BLaER1 (cell line): ENCODE results near the gene PTPN14.

Experiments used
- H3K27ac ChIP-seq: shearing (Covaris generic); formaldehyde crosslinking; 2 replicates; pipeline ENCODE4 v1.8.1; 2022
- H3K27me3 ChIP-seq: shearing (Covaris generic); formaldehyde crosslinking; 2 replicates; pipeline ENCODE4 v1.8.1; 2022
- H3K36me3 ChIP-seq: shearing (Covaris generic); formaldehyde crosslinking; 2 replicates; pipeline ENCODE4 v1.8.1; 2022
- H3K4me1 ChIP-seq: shearing (Covaris generic); formaldehyde crosslinking; 2 replicates; pipeline ENCODE4 v1.8.1; 2022
- H3K4me2 ChIP-seq: shearing (Covaris generic); formaldehyde crosslinking; 2 replicates; pipeline ENCODE4 v1.8.1; 2022
- H3K4me3 ChIP-seq: shearing (Covaris generic); formaldehyde crosslinking; 2 replicates; pipeline ENCODE4 v1.8.1; 2022
- H3K9ac ChIP-seq: shearing (Covaris generic); formaldehyde crosslinking; 2 replicates; pipeline ENCODE4 v1.8.1; 2022
- H3K9me3 ChIP-seq: shearing (Covaris generic); formaldehyde crosslinking; 2 replicates; pipeline ENCODE4 v1.8.1; 2022
- H4K20me1 ChIP-seq: shearing (Covaris generic); formaldehyde crosslinking; 2 replicates; pipeline ENCODE4 v1.8.1; 2022
- Cebpa-rat ChIP-seq: shearing (Covaris generic); IDR thresholded peaks from 2 replicates; pipeline ENCODE4 v1.8.1; 2022

Gene PTPN14

DNA sequence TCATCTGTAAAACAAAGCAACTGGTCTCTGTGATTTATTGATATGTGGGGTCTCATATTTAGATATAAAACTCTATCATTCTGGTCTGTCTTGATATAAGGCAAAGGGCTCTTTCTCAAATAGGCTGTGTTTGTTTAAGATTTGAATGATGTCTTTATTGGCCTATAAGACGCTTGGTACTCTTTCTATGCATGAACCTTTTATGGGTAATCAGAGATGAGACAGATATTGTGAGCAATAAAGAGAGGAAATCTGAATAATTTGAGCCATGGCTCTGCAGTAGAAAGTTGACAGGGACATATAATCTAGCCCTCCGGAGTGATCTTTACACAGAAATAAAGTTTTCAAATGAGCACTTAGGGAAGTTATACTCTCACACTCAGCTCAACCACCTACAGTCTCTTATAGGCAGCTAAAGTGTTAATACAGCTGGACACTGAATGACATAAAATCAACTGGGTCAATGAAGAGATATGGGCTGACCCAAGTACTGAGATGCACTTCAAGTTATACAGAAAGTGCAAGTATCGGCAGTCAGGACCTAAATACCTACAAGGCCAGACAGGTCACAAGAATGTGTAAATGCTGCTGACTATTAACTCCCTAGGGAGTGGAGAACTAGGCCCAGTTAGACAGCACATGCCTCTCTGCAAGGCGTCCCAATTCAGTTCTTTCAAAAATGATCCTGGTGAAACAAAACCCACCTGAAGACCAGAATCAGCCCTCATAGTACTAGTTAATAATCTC lies 111.0 kb downstream of the PTPN14 start:
- H3K4me3 ChIP-seq, result no peak overlapping the region
- peaks cover 17% of the 10 kb centered on the region for H3K4me1 ChIP-seq
- no peaks in the 10 kb centered on the region for H3K27me3 ChIP-seq
- no peaks in the 10 kb centered on the region for H3K9me3 ChIP-seq
- H3K9ac ChIP-seq, result no peak overlapping the region
- no peak overlapping the region for H3K27ac ChIP-seq
- no peaks in the 10 kb centered on the region for H3K36me3 ChIP-seq
- TF ChIP-seq Cebpa-rat, result no peak
- H4K20me1 ChIP-seq, result no peaks in the 10 kb centered on the region
- peak overlapping the region; percentile 22 for H3K4me2 ChIP-seq

DNA sequence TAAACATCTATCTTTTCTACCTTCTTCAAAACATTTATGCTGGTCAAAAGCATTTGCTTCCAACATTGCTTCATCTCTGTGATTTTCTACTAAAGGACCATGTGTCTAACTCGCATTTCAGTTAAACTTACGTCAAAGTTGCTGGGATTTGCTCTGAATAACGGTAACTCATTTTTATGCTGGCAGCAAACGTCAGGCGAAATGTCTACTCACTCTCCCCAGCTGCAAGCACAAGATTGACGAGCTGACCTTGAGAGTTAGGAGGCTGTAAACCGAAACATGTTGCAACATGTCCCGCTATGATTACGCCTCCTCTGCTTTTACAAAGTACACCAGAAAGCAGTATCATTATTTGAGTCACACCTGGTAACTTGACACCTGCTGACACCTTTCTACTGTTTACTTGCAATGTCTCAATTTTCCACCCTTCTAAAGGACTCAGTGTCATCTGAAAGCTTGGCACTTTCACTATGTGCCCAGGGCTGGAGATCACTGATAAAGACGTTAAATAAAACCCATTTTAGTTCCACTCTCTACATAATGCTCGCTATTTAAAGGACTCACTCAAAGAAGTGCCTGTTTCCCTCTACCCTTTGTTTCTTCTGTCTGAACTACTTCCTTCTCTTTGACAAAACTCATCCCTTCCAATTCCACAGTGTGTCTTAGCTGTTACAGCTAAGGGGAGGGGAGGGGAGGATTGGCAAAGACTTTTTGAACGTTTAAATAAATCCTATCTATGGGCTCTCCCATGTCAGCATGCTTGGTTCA lies 111.9 kb downstream of the PTPN14 start:
- no peak overlapping the region; the same call in 1 of the 2 replicates for H3K4me2 ChIP-seq
- H3K9ac ChIP-seq, result no peak overlapping the region
- H3K27ac ChIP-seq, result no peak overlapping the region
- peaks cover 17% of the 10 kb centered on the region for H3K4me1 ChIP-seq
- no peak for TF ChIP-seq Cebpa-rat
- no peak overlapping the region for H3K4me3 ChIP-seq
- H3K36me3 ChIP-seq, result no peaks in the 10 kb centered on the region
- H3K9me3 ChIP-seq, result no peaks in the 10 kb centered on the region
- no peaks in the 10 kb centered on the region for H4K20me1 ChIP-seq
- H3K27me3 ChIP-seq, result no peaks in the 10 kb centered on the region

DNA sequence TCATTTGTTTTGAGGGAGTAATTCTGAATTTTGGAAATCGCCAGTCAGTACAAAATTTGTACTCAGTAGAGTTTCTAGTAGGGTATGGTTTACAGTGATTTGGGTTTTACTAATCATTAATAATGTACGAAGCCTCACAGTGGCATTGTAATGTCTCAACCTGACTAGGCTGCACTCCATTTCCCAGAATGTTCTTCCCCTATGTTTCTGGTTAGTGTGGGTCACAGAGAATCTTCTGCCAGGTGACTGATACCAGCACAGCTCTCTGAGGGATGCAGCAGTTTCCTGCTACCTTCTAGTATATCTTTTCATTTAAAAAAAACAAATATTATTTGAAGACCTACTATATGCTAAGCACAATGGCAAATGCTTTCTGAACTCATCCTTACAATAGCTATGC lies 112.9 kb downstream of the PTPN14 start:
- no peaks in the 10 kb centered on the region for H3K27me3 ChIP-seq
- TF ChIP-seq Cebpa-rat, result no peak
- H3K9me3 ChIP-seq, result no peaks in the 10 kb centered on the region
- peaks cover 17% of the 10 kb centered on the region for H3K4me1 ChIP-seq
- no peaks in the 10 kb centered on the region for H3K36me3 ChIP-seq
- H3K9ac ChIP-seq, result no peak overlapping the region
- H4K20me1 ChIP-seq, result no peaks in the 10 kb centered on the region
- no peak overlapping the region for H3K27ac ChIP-seq
- H3K4me3 ChIP-seq, result no peak overlapping the region
- H3K4me2 ChIP-seq, result no peak overlapping the region

DNA sequence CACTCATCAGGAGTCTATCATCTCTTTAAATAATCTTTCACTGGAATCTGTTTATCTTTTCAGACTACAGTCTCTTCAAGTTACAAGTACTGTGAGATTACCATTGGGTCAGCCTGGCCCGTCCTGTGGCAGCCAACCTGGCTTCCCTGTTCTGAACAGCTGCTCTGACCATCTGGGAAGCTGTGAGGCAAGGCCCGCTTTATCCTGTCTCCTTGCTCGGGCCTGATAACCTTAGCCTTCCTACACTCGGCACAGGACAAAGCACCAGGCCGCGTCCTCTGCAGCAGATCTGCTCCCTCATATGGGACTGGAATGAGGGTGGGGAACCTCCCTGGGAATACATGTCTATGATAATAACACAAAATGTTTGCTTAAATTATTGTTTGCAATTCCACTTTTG lies 113.3 kb downstream of the PTPN14 start:
- Histone ChIP-seq H3K9ac (no peak overlapping the region), H3K27me3 (no peaks in the 10 kb centered on the region), H3K4me2 (no peak overlapping the region), H4K20me1 (no peaks in the 10 kb centered on the region), H3K27ac (no peak overlapping the region), H3K9me3 (no peaks in the 10 kb centered on the region), H3K4me1 (peaks cover 17% of the 10 kb centered on the region), H3K4me3 (no peak overlapping the region), H3K36me3 (no peaks in the 10 kb centered on the region)
- no peak for TF ChIP-seq Cebpa-rat

DNA sequence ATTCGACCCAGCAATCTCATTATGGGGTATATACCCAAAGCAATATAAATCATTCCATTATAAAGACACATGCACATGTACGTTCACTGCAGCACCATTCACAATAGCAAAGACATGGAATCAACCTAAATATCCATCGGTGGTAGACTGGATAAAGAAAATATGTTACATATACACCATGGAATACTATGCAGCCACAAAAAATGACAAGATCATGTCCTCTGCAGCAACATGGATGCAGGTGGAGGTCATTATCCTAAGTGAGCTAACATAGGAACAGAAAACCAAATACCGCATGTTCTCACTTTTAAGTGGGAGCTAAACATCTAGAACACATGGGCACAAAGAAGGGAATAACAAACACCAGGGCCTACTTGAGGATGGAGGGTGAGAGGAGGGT lies 115.5 kb downstream of the PTPN14 start:
- no peak overlapping the region for H3K4me2 ChIP-seq
- H3K4me1 ChIP-seq, result peaks cover 11% of the 10 kb centered on the region
- no peak overlapping the region for H3K9ac ChIP-seq
- no peaks in the 10 kb centered on the region for H3K36me3 ChIP-seq
- no peaks in the 10 kb centered on the region for H3K27me3 ChIP-seq
- H3K27ac ChIP-seq, result no peak overlapping the region
- no peak for TF ChIP-seq Cebpa-rat
- no peaks in the 10 kb centered on the region for H4K20me1 ChIP-seq
- H3K4me3 ChIP-seq, result no peak overlapping the region
- no peaks in the 10 kb centered on the region for H3K9me3 ChIP-seq

DNA sequence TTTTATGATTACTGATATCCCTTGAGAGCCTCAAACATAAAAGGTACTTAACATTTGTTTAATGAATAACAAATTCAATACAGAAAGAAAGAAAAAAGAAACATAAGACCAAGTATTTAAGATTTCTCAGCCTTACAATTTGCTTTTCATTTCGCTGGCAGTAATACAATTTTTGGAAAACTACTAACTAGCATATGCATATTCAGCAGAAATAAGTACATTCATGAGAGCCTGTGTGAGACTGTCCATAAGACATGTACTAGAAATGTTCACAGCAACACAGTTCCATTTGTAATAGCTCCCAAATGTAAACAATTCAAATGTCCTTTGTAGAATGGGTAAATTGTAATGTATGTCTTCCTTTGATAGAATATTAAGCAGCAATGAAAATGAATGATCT lies 119.2 kb downstream of the PTPN14 start:
- Histone ChIP-seq H3K4me3 (no peak overlapping the region), H3K27ac (no peak overlapping the region), H3K9me3 (no peaks in the 10 kb centered on the region), H4K20me1 (no peaks in the 10 kb centered on the region), H3K27me3 (no peaks in the 10 kb centered on the region), H3K4me2 (no peak overlapping the region), H3K4me1 (peaks cover 18% of the 10 kb centered on the region), H3K9ac (no peak overlapping the region), H3K36me3 (no peaks in the 10 kb centered on the region)
- no peak for TF ChIP-seq Cebpa-rat

DNA sequence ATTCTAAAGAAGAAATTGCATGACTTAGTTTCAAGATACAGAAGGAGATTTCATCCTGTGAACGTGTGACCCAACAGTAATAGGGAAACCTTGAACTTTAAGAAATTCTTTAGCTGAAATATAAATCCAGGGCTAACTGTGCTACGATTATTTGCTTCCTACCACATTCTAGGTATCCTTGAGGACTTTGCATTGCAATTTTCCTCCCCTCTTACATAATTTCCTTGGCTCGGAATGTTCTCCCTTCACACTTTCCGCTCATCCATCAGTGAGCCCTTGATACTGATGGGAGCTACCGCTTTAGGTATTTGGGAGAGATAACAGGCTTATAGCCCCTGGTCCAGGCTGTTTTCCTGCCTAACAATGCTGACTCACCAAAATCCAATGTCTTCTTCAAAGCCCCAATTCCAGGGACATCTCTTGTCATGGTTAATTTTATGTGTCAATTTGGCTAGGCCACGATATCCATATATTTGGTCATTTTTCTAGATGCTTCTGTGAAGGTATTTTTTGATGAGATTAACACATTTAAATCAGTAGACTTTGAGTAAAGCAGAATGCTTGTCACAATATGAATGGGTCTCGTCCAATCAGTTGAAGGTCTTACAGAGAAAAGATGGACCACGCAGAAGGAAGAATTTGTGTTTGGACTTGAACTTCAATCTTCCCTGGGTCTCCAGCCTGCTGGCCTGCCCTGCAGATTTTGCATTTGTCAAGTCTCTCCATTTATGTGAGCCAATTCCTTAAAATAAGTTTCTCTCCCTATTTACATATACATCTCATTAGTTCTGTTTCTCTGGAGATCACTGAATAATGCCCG lies 121.2 kb downstream of the PTPN14 start:
- H3K9me3 ChIP-seq, result no peaks in the 10 kb centered on the region
- no peak overlapping the region for H3K4me2 ChIP-seq
- H3K4me3 ChIP-seq, result no peak overlapping the region
- no peak overlapping the region for H3K27ac ChIP-seq
- H3K36me3 ChIP-seq, result no peaks in the 10 kb centered on the region
- no peak for TF ChIP-seq Cebpa-rat
- H3K4me1 ChIP-seq, result peaks cover 36% of the 10 kb centered on the region
- no peak overlapping the region for H3K9ac ChIP-seq
- H3K27me3 ChIP-seq, result no peaks in the 10 kb centered on the region
- H4K20me1 ChIP-seq, result no peaks in the 10 kb centered on the region

DNA sequence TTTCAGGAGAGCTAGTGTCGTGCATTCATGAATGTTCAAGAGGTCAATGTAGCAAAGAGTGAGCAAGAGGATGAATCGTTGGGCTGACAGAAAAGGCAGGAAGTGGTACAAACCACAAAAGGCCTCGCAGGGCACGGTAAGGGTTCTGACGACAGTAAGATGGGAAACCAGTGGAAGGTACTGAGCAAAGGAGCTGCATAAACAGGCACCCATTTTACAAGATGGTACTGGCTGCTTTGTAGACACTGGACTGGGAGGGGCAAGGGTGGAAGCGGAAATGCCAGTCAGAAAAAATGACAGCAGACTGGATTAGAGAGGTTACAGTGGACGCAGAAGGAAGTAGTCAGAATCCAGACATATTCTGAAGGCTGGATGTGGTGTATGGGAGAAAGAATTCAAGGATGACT lies 123.5 kb downstream of the PTPN14 start:
- H3K4me2 ChIP-seq, result peak overlapping the region; percentile 65
- H3K9ac ChIP-seq, result no peak overlapping the region
- H3K4me1 ChIP-seq, result peaks cover 43% of the 10 kb centered on the region
- H3K36me3 ChIP-seq, result no peaks in the 10 kb centered on the region
- peak overlapping the region; percentile 57 for H3K27ac ChIP-seq
- H4K20me1 ChIP-seq, result no peaks in the 10 kb centered on the region
- TF ChIP-seq Cebpa-rat, result no peak
- no peaks in the 10 kb centered on the region for H3K27me3 ChIP-seq
- peak overlapping the region; percentile 17; the same call in 1 of the 2 replicates for H3K4me3 ChIP-seq
- H3K9me3 ChIP-seq, result no peaks in the 10 kb centered on the region

DNA sequence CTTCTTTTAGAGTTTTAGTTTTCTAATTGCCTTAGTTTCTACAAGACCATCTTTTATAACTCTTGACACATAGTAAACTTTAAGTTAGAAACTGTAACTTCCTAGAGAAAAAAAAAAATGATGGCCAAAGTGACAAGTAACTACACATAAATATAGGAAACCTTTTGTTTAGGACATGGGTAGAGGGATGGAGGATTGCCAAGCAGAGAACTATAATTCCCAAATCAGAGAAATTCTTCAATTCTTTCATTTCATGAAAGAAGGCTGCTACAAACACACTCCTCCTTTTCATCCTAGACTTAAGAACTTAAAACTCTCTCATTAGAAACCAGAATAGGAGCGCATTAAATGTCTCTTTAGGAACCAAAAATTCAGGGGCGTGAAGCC lies 125.0 kb downstream of the PTPN14 start:
- Histone ChIP-seq H3K4me3 (no peak overlapping the region), H3K36me3 (no peaks in the 10 kb centered on the region), H3K27ac (0 out of 2 replicates have a peak overlapping the region, but pooled peaks have one; percentile 32), H3K9ac (no peak overlapping the region), H3K4me1 (peaks cover 47% of the 10 kb centered on the region), H3K4me2 (peak overlapping the region; percentile 8; the same call in 1 of the 2 replicates), H4K20me1 (no peaks in the 10 kb centered on the region), H3K9me3 (no peaks in the 10 kb centered on the region), H3K27me3 (no peaks in the 10 kb centered on the region)
- TF ChIP-seq Cebpa-rat, result no peak
